ENCODE results near the gene BOLA1. TPM values are rescaled to one million over a fixed set of nuclear protein-coding genes. Genes with fewer than 3 reads are reported as not detected.

BOLA1 gene
- total RNA-seq, 1 experiment from 2014 or later = 20.4 TPM

- no peak within 1 kb of the TSS for H2AFZ ChIP-seq (ENCODE audit: low read depth, low read length, poor library complexity, severe bottlenecking)
- peaks cover 9 to 31% of the 10 kb centered on the region in 2 experiments; a peak in 3 of 4 replicates for H3K4me1 ChIP-seq (ENCODE audit: control insufficient read depth in 1 of 2, insufficient read depth in 2 of 2, low read length in 2 of 2)
- peak within 1 kb of the TSS; percentile 92 for H3K4me2 ChIP-seq (ENCODE audit: low read length)
- H3K9ac ChIP-seq (ENCODE audit: low read length) = peak within 1 kb of the TSS; percentile 88
- ChIA-PET CTCF (no interaction called here), RAD21 (ENCODE audit: low non-redundant PET in 1 of 2, low total read pairs in 2 of 2, uncharacterized antibody in 2 of 2, unreplicated experiment in 2 of 2) (no interaction called here), POLR2A (interaction anchor here (0.7 to 2.5 kb wide), 4 partner anchors 11 to 40 kb away, joined by 3 to 29 read pairs (median 13); a partner anchor contains a TSS)
- peaks cover 44% of the 10 kb centered on the region for H3K79me2 ChIP-seq (ENCODE audit: insufficient read depth, low read length)
- DNase-seq (ENCODE audit: low read depth, low spot score) (peak; percentile 79), ATAC-seq (peak; percentile 94)
- H3K27me3 ChIP-seq (ENCODE audit: insufficient read depth, low read length) = no peaks in the 10 kb centered on the region
- H4K20me1 ChIP-seq (ENCODE audit: insufficient read depth) = peaks cover 5% of the 10 kb centered on the region; the same call in 1 of the 2 replicates
- H3K9me3 ChIP-seq (ENCODE audit: control insufficient read depth in 1 of 2, insufficient read depth in 1 of 2, low read depth in 1 of 2, low read length in 2 of 2) = no peaks in the 10 kb centered on the region
- TSS peak; percentile 97 for BruUV-seq (replicated peaks)
- H3K27ac ChIP-seq (ENCODE audit: low read depth, low read length) = peak within 1 kb of the TSS; percentile 89
- peak within 1 kb of the TSS; percentile 89 to 99 for H3K4me3 ChIP-seq (replicated peaks in 1 of 2; ENCODE audit: low read depth in 1 of 2, low read length in 2 of 2)
- H3K36me3 ChIP-seq (ENCODE audit: control insufficient read depth in 1 of 2, insufficient read depth in 2 of 2, low read length in 2 of 2) = peaks cover 36 to 40% of the 10 kb centered on the region in 2 experiments; a peak in 3 of 4 replicates
- H3K9me2 ChIP-seq (ENCODE audit: insufficient read depth) = no peaks in the 10 kb centered on the region
- intact Hi-C loops (cut with micrococcal nuclease) = loop anchor here (1.0 kb wide), 1 partner anchor 39 kb away; no protein-coding TSS in a partner anchor
- TF ChIP-seq EGR1 (IDR thresholded peaks at IDR 0.05; ENCODE audit: low read depth) = peak; percentile 76
- TF ChIP-seq RAD21 (IDR thresholded peaks at IDR 0.05; ENCODE audit: low read depth) = 0 out of 2 replicates have a peak, but pooled peaks have one; percentile 6
- TF ChIP-seq SIN3A (IDR thresholded peaks at IDR 0.05; ENCODE audit: low read depth) = peak; percentile 91
- TF ChIP-seq SP1 (IDR thresholded peaks at IDR 0.05; ENCODE audit: low read depth) = peak; percentile 65
- no peak for TF ChIP-seq CEBPB (IDR thresholded peaks at IDR 0.05; ENCODE audit: low read depth)
- TF ChIP-seq, protein P1, sequence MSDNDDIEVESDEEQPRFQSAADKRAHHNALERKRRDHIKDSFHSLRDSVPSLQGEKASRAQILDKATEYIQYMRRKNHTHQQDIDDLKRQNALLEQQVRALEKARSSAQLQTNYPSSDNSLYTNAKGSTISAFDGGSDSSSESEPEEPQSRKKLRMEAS (IDR thresholded peaks at IDR 0.05) = peak; percentile 65; the same call in 1 of the 2 replicates
- peak; percentile 78 for TF ChIP-seq ZFX (IDR thresholded peaks at IDR 0.05)
- TF ChIP-seq SRF (IDR thresholded peaks at IDR 0.05; ENCODE audit: low read depth) = no peak
- no peak for TF ChIP-seq CBX3 (IDR thresholded peaks at IDR 0.05; ENCODE audit: low read depth)
- TF ChIP-seq EZH2 (IDR thresholded peaks at IDR 0.05) = no peak
- TF ChIP-seq POLR2AphosphoS5 (IDR thresholded peaks at IDR 0.05; ENCODE audit: low read depth, low read length) = peak; percentile 99
- no peak for TF ChIP-seq REST (IDR thresholded peaks at IDR 0.05; ENCODE audit: low read depth)
- no peak for TF ChIP-seq ATF3 (IDR thresholded peaks at IDR 0.05)
- TF ChIP-seq YY1 (IDR thresholded peaks at IDR 0.05; ENCODE audit: extremely low read depth, insufficient replicate concordance, low read depth, low read length) = peak; percentile 96
- no peak for TF ChIP-seq ZNF274 (IDR thresholded peaks at IDR 0.05; ENCODE audit: low read depth, low read length)
- no peak; the same call in 1 of the 2 replicates for TF ChIP-seq JUND (IDR thresholded peaks at IDR 0.05)
- TF ChIP-seq POLR2A (IDR thresholded peaks at IDR 0.05; ENCODE audit: borderline replicate concordance, extremely low read depth, insufficient read depth, insufficient read length) = peak; percentile 96
- TF ChIP-seq, protein P2, sequence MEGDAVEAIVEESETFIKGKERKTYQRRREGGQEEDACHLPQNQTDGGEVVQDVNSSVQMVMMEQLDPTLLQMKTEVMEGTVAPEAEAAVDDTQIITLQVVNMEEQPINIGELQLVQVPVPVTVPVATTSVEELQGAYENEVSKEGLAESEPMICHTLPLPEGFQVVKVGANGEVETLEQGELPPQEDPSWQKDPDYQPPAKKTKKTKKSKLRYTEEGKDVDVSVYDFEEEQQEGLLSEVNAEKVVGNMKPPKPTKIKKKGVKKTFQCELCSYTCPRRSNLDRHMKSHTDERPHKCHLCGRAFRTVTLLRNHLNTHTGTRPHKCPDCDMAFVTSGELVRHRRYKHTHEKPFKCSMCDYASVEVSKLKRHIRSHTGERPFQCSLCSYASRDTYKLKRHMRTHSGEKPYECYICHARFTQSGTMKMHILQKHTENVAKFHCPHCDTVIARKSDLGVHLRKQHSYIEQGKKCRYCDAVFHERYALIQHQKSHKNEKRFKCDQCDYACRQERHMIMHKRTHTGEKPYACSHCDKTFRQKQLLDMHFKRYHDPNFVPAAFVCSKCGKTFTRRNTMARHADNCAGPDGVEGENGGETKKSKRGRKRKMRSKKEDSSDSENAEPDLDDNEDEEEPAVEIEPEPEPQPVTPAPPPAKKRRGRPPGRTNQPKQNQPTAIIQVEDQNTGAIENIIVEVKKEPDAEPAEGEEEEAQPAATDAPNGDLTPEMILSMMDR (IDR thresholded peaks at IDR 0.05 in 2 of 3, conservative IDR thresholded peaks at IDR 0.05 in 1 of 3; ENCODE audit: borderline replicate concordance in 1 of 3, insufficient read depth in 1 of 3, low read depth in 2 of 3, low read length in 2 of 3) = no peak
- no peak; the same call in 1 of the 2 replicates for TF ChIP-seq ELF1 (IDR thresholded peaks at IDR 0.05; ENCODE audit: borderline replicate concordance, low read depth)
These were observed 28.4 kb downstream of the BOLA1 start, which contains the start of gene SF3B4 for GRCh38 chr1:149927563-149928400. SF3B4 (minus strand) TSS chr1:149927803; CDS start chr1:149927759, 44 bp downstream.

Measured in HCT116 (cell line).